Peyer's patch (tissue), 4 donors: ENCODE data around the gene UBLCP1.

Experiments used
- CTCF ChIP-seq, 6 experiments: fragments of 450-650 bp in 4 of 6; fragments of 200-600 bp in 2 of 6; sonication (generic) in 1 of 6; IDR thresholded peaks; one replicate each; pipeline ENCODE4 v1.5.1; 2017 to 2019; ENCODE audit warnings: antibody characterized with exemption in 6 of 6, mild to moderate bottlenecking in 3 of 6, moderate library complexity in 1 of 6
- POLR2A ChIP-seq, 2 donors: fragments of 450-650 bp; IDR thresholded peaks; one replicate each; pipeline ENCODE4 v1.5.1; 2017; ENCODE audit warnings: antibody characterized with exemption in 2 of 2, mild to moderate bottlenecking in 2 of 2, moderate library complexity in 2 of 2

- no peak for TF ChIP-seq CTCF (IDR thresholded peaks at IDR 0.05)
- TF ChIP-seq POLR2A (IDR thresholded peaks at IDR 0.05) = no peak
Measured at GRCh38 chr5:159243385-159243784, 19.7 kb upstream of the UBLCP1 start.
